GM19025 (cell line): ENCODE measurements around the gene C1QL2.

Source experiments
- ATAC-seq: cut with Tn5 transposase; IDR thresholded peaks from one replicate; pipeline ENCODE4 v1.9.1; 2021; ENCODE audit warnings: mild to moderate bottlenecking, low read depth, moderate library complexity; ENCODE audit not compliant: unreplicated experiment

The C1QL2 gene

DNA sequence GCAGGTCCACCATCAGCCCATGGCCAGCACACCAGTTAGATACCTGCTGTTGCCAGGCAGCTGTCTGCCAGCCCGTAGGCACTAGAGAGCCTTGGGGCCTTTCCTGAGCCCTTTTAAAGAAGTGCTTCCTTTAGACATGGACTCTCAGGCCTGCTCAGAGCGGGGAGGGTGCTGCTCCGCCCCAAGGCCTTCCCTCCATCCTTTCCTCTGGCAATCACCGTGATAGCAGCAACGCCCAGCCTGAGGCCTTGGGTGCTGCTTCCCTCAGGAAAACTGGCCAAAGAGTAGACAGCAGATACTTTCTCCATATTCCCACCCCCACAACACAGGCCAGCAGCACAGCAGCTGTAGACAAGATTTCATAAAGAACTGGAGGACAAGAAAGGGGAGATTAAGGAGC is 22.3 kb upstream of the C1QL2 start:
- ATAC-seq, result no peak

DNA sequence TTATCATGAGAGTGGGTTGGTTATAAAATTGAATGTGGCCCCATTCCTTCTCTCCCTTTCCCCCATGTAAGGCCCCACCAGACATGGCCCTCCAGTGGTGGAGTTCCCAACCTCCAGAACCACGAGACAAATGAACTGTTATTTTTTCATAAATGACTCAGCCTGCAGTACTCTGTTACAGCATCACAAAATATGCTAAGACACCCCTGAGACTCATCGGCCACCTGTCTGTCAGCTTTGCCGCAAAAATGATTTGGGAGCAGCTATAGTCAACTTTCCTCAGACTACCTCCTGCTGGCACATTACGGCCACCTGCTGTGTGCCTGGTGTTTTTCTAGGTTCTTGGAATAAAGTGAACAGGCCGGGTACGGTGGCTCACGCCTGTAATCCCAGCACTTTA is 21.4 kb upstream of the C1QL2 start:
- ATAC-seq, result no peak

DNA sequence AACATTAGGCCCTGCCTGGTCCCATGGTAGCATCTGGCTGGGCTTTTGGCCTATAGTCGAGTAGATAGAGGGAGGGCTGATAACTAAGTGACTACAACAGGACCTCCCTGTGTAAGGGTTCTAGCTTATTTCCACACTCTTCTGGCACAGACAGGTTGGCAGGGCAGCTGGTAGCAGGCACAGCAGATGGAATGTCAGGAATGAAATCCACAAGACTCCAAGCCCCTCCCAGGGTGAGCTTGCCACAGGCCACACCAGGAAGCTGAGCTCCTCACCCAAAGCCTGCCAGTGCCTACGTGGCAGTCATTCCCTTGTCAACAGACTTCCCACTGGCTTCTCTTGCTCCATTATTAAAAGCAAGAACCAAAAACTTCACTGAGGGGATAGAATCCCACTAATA is 20.7 kb upstream of the C1QL2 start:
- ATAC-seq, result no peak

DNA sequence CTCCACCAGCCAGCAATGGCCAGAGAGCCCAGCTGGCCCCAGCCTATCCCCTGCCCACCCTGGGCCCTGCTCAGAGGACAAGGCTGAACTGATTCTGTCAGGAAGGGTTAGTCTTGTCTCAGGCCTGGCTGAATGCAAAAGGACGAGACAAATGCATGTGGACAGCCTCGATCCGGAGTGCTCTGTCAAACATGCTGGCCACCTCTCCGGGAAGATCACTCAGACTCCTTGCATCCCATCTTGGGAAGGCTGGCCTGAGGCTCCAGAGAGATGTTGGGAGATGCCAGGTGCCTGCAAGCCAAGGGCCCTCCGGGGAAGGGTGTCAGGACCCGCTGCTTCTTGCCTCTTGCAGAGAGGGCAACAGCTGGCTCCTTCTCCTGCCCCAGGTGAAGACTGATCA is 20.2 kb upstream of the C1QL2 start:
- no peak for ATAC-seq

DNA sequence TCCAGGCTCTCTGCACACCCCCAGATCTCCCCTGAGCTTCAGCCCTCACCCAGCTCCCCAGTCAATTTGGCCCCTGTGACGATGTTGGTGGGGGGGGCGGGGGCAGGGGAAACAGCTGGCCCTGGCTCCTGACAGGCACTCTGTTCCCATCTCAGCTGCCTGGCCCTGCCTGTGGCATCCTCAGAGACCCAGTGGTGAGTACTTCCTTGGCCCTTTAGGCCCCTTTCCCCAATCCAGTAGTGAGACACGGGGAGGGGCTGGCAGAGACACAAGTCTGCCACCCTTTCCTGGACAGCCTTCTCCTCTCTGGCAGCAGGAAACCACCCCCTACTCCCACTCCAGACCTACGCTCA is 19.3 kb upstream of the C1QL2 start:
- ATAC-seq, result no peak

DNA sequence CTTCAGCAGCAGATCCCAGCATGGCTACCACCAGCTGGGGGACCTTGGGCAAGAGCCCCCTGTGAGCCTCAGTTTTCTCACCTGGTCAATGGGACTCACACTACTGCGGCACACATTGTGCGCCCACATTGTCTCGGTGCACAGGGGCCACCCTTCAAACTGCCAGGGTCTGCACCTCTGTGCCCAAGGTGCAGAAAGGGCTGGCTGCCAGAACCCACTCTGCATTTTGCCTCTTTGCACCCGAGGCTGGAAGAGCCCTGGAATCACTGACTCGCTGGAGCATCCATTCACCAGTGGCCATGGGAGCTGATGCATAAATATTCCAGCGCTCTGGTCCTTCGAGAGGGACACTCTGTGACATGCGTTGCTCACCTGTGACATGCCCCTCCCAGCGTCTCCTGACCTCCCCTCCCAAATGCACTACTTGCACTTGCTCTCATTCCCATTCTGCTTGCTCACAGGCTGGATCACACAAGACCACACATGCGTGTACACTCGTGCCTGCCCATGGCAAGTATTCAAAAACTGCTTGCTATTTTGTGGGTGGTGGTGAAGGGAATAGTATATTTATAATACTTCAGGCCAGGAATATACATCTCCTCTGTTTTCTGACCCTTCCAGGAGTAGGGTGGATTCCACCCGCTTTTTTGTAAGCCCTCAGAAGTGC is 18.8 kb upstream of the C1QL2 start:
- no peak for ATAC-seq

DNA sequence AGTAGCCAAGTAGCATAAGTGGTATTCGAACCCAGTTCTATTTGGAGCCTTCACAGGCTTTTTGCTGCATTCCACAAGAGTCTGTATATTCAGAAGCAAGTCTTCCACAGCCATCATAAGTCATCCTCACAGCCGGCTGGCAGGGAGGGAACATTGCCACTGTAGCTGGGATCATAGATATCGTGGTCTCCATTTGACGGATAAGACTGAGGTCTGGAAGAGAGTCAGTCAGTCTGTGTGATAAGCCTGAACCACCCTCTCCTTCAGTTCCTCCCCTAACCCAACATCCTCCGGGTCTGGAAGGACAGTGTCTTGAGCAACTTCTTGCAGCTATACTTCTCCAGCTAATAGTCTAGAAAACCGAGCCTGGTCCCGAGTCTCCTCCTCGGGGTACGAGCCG is 17.0 kb upstream of the C1QL2 start:
- ATAC-seq, result no peak

DNA sequence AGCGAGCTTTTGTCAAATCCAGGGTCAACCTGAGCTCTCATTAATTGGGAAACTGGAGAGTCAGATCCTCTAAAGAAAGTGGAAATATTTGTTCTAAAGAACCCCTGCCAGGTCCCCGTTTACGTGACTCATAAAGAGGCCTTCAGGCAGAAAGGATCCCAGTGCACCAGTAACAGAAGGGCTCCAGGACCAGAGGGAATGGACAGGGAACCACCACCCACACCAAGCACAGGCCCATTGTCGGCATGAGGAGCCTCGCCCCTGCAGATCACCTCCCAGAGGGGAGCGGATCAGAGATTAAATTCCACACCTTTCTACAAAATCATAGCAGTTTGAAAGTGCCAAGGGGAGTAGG is 16.4 kb upstream of the C1QL2 start:
- no peak for ATAC-seq

DNA sequence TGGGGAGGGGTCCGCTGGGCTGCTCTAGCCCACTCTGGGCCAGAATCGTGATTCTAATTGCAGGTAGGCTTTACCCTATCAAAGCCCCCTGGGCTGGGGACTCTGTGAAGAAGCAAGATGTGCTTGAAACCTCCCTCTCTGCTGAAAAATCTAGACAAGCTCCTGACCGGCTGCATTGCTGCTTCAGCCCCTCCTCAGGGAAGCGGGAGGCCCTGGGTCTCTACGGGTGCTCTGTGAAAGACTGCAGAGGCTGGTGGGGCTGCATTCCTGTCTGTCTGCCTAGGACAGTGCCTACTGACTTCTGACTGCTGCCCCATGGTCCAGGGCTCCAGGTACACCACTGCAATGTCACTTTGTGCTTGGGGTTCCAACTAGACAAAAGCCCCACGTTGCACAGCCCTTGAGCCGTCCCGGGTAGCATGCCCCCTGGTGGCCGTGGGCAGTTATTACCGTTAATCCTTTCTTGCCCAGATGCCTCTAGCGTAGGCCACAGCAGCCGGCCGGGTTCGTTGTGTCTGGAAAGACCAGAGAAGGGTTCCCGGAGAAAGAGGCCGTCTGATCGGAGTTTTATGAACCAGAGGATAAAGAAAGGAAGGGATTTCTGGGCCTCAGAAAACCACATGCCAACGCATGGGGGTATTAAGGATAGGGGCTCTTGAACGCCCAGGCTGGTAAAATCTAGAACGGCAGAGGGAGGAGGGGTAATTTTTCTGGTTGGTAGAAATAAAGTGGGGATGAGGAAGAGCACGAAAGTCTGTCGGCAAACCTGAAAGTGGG is 15.9 kb upstream of the C1QL2 start:
- no peak for ATAC-seq

DNA sequence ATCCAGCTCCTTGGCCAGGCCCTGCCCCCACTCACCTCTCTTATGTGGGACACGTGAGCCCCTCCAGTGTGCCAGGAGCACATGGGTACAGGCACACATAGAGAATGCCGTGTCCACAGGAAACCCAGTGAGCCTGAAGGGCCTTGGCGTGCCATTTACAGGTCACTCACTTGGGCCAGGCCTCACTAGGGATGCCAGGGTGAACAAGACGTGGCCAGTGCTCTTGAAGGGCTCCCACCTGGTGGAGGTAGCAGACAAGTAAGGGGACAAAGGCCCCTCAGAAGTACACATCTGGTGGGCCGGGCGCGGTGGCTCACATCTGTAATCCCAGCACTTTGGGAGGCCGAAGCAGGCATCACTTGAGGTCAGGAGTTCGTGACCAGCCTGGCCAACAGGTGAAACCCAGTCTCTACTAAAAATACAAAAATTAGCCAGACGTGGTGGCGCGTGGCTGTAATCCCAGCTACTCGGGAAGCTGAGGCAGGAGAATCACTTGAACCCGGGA is 15.1 kb upstream of the C1QL2 start:
- no peak for ATAC-seq

DNA sequence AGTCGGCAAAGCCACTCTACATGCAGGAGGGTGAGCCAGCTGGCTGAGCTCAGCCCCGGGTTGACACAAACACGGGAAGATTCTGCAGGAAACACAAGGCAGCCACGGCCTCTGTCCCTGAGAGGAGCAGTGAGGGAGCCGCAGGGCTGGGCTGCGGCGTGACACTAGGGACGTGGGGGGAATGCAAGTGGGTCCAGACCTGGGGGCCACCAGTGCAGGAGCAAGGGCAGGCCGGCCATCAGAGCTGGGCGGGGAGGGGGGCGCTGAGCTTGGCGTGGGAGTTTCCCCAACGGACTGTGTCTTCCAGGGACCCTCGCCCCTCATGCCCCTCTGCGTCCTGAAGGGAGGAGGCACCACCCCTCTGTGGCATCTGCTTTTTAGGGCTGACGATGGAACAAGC is 12.0 kb upstream of the C1QL2 start:
- no peak for ATAC-seq

DNA sequence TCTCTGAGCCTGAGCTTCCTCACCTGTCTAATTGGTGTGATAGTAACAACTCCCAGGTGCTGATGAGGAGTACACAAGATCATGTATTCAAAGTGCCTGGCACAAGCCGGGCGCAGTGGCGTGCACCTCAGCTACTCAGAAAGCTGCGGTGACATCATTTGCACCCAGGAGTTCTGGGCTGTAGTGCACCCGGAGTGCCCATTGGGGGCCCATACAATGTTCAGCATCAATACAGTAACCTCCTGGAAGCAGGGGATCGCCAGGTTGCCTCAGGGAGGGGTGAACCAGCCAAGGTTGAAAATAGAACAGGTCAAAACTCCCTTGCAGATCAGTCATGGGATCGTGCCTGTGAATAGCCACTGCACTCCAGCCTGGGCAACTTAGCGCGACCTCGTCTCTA is 11.2 kb upstream of the C1QL2 start:
- ATAC-seq, result no peak

DNA sequence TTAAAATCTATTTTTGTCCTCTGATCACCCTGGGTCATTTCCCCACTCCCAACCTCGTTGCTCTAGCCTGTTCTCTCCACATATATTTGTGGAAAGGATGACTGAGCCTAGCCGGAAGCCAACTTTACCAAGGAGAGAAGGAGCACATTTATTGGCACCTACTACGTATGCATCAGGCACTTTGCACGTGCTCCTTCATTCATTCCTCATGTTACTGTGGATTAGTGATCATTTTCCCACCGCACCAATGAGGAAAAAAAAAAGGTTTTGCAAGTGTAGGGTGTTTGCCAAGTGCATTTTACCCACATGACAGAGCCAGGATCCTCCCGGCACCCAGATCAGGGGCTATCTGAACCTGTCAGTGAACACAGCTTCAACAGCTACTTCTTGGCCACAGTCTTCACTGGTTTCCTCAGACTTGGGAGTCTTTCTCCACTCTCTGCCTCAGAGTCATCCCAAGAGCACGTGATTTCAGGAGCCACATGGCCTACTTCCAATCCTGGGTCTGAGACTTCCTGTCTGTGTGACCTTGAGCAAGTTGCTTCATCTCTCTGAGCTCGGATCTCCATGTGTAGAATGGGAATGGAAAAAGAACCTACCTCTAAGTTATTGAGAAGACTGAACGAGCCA is 1.9 kb upstream of the C1QL2 start:
- no peak for ATAC-seq

DNA sequence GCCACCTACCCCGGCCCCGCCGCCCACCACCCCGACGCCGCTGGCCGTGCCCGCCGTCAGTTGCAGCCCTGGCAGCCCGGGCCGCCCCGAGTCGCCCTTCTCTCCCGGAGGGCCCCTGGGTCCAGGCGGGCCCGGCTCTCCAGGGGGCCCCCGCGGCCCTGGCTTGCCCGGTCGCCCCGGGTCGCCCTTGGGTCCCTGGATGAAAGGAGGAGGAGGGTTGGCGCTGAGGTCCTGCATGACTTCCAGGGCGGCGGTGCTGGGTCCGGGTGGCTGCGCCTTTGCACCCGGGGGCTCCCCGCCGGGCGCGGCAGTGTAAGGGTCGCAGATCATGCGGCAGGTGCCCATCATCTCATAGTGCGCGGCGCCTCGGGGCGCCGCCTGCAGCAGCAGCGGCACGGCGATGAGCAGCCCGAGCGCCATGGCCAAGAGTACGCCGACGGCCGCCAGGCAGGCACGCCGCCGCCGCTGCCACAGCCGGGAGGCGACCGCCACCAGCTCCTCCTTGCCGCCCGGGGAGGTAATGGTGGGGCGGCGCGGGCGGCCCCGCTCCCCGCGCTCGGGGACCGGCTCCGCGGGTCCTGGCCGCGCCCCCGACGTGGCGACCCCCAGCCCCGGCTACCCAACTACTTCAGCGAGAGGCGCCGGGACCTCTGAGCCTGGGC is 570 bp downstream of the C1QL2 start:
- no peak for ATAC-seq

DNA sequence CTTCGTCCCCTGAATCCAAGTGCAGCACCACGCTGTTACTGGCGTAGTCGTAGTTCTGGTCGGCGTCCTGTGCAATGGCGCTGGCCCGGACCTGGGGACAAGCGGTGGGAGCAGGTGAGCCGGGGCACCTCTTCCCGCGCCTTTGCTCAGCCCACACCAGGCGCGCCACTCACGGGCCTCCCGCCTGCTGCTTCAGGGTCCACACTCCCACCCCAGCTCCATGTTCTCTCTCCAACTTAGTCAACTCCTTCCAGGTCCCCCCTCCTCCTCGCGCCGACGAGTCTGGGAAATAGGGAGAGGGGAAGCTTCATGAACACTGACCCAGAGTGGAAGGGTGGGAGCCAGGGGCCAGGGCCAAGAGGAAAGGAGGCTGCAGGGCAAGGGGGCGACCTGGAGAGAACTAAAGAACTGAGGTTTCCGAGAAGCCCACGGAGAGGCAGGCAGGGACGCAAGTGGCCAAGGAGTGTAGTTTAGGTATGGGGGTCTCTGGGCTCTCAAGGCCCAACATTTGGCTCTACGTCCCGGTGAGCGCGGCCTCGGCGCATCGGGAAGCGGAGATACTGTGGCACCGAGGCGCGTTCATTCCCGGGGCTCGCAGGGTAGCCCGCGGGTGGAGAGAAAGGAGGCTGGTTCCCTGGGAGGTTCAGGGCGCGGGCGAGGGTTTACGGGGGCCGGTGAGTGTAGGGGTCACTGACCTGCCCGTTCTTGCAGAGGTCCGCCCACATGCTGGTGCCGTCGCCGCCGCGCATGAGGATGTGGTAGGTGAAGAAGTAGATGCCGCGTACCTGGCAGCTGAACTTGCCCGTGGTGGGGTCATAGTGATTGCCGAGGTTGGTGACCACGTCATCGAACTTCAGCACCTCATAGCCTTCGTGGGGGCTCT is 1.4 kb downstream of the C1QL2 start:
- no peak for ATAC-seq

DNA sequence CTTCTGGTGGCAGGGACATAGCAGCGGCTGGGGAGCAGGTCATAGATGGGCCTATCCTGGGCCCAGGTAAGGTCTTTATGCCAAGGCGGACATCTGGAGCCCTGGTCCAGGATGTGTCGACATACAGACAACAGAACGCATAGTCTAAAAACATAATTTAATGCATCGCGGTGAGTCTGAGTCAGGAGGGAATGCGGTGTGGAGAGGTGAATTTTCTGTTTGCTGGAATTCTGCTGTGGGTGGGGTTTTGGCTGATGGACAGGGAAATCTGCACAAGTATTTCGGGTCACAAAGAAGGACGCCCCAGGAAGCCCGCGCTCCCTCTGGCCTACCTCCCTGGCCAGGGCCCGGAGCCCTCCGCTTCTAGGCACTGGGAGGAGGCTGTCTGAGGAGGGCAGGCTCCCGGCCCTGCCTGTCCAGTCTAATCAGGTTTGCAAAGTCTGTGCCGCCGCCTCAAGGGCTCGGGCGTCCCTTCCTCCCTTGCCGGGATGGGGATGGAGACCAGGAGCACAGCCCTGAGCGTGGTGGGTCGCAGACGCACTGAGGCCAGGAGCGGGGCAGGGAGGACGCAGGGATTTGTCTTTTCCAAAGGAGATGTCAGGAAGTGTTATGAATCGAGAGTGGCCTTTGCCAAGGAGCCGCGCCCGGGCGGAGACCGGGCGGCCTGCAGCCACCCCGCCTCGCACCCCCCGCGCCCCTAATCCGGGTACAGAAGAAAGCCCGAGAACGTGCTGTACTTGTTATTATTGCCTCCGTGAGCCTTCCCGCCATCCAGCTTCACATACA is 2.3 kb downstream of the C1QL2 start:
- no peak for ATAC-seq

DNA sequence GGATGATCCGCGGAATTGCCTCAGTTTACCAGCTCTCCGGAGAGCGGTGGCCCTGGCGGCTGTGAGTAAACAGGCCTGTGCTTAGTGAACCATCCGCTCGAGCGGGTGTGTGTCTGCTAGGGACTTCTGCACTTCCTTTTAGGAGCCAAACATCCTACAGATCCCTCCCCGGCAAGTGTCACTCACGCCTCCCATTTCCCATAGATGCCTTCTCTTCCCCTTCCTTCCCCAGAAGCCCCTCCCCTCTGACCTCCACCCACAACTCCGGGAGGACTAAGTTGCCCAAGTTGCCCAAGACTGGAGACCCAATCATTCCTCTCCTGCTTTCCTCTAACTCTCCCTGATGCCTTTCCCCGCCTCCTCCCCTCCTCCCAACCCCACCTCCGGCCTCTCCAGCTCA is 2.9 kb downstream of the C1QL2 start:
- ATAC-seq, result no peak

DNA sequence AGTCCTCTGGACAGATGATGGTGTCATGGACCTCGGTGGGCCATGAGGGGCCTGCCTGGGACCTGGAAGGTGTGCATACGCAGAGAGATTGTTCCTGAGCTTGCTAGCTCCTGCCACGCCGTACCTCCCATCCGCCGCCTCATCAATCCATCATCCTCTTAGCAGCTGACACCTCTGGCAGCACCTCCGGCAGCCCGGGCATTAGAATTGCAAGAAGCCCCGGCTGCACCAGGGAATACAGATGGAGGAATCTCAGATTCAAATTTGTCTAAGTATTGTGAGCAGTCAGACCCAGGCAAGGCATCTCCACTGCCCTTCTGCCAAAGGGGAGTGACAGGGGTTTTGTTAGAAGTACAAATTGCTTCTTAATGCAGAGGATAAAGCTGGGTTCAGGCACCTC is 4.5 kb downstream of the C1QL2 start:
- no peak for ATAC-seq

DNA sequence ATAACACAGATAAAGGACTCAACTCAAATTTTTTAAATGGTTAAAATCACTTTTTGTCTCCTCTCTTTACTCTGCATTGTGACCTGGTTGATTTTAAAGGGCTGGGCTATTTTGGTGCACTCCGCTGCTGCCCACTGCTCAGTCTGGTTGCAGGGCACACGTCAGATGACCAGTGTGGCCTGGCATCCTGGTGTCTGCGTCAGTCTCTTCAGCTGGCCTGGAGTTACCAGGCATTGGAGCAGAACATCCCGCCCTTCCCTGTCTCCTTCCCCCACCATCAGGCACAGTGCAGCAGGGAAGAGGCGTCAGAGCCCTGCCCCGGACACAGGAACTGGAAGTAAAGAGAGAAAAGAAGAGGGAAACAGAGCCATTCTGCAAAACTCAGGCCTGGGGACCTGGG is 8.9 kb downstream of the C1QL2 start:
- ATAC-seq, result no peak
